Trophoblast cell (in vitro differentiated cells and primary cell): ENCODE results near the gene IFI27.

ENCODE experiments used
- DNase-seq, 2 donors: peaks; one replicate each; pipeline ENCODE4 v3.0.0-alpha.2; 2016
- H2AFZ ChIP-seq: 2 replicates; pipeline ENCODE4 v1.6.1; 2013; ENCODE audit warnings: low read length, moderate library complexity, mild to moderate bottlenecking; ENCODE audit not compliant: insufficient read depth, poor library complexity
- H2AK5ac ChIP-seq: 2 replicates; pipeline ENCODE4 v1.6.1; 2013; ENCODE audit warnings: mild to moderate bottlenecking, low read length
- H2BK120ac ChIP-seq: 2 replicates; pipeline ENCODE4 v1.6.1; 2013; ENCODE audit warnings: low read length, mild to moderate bottlenecking, moderate library complexity; ENCODE audit not compliant: insufficient read depth, poor library complexity
- H2BK12ac ChIP-seq: 2 replicates; pipeline ENCODE4 v1.6.1; 2013; ENCODE audit warnings: mild to moderate bottlenecking, low read length, moderate library complexity
- H2BK5ac ChIP-seq: 2 replicates; pipeline ENCODE4 v1.6.1; 2013; ENCODE audit warnings: low read length, low read depth, moderate library complexity, mild to moderate bottlenecking; ENCODE audit not compliant: poor library complexity
- H3K14ac ChIP-seq: 2 replicates; pipeline ENCODE4 v1.6.1; 2013; ENCODE audit warnings: mild to moderate bottlenecking, low read length
- H3K18ac ChIP-seq: 2 replicates; pipeline ENCODE4 v1.6.1; 2013; ENCODE audit warnings: mild to moderate bottlenecking, low read length
- H3K23ac ChIP-seq: 2 replicates; pipeline ENCODE4 v1.6.1; 2013; ENCODE audit warnings: low read length
- H3K27ac ChIP-seq: 2 replicates; pipeline ENCODE4 v1.5.1; 2013; ENCODE audit warnings: low read depth, mild to moderate bottlenecking, inconsistent platforms, low read length, moderate library complexity
- H3K27me3 ChIP-seq: 2 replicates; pipeline ENCODE4 v1.6.1; 2013; ENCODE audit warnings: inconsistent platforms, mild to moderate bottlenecking, low read length, moderate library complexity; ENCODE audit not compliant: insufficient read depth
- H3K36me3 ChIP-seq, 2 experiments: 1 replicate in 1 of 2; 2 replicates in 1 of 2; pipeline ENCODE4 v1.6.1; 2013; ENCODE audit warnings: low read length in 2 of 2, mild to moderate bottlenecking in 2 of 2, moderate library complexity in 1 of 2; ENCODE audit not compliant: insufficient read depth in 2 of 2, control insufficient read depth in 1 of 2
- H3K4ac ChIP-seq: 2 replicates; pipeline ENCODE4 v1.6.1; 2013; ENCODE audit warnings: low read depth, mild to moderate bottlenecking, low read length, moderate library complexity
- H3K4me1 ChIP-seq, 2 experiments: 1 replicate in 1 of 2; 2 replicates in 1 of 2; pipeline ENCODE4 v1.6.1; 2013; ENCODE audit warnings: low read length in 2 of 2, mild to moderate bottlenecking in 2 of 2, moderate library complexity in 1 of 2; ENCODE audit not compliant: insufficient read depth in 2 of 2, control insufficient read depth in 1 of 2
- H3K4me2 ChIP-seq: 2 replicates; pipeline ENCODE4 v1.6.1; 2013; ENCODE audit warnings: inconsistent platforms, mild to moderate bottlenecking, low read length, moderate library complexity
- H3K4me3 ChIP-seq: 2 replicates; pipeline ENCODE4 v1.5.1; 2013; ENCODE audit warnings: mild to moderate bottlenecking, low read depth, low read length, inconsistent platforms
- H3K79me1 ChIP-seq: one replicate; pipeline ENCODE4 v1.6.1; 2013; ENCODE audit warnings: low read length
- H3K79me2 ChIP-seq: 2 replicates; pipeline ENCODE4 v1.6.1; 2013; ENCODE audit warnings: low read length, mild to moderate bottlenecking; ENCODE audit not compliant: control insufficient read depth, insufficient read depth, poor library complexity
- H3K9ac ChIP-seq: 2 replicates; pipeline ENCODE4 v1.6.1; 2013; ENCODE audit warnings: mild to moderate bottlenecking, low read length
- H3K9me3 ChIP-seq: 2 replicates; pipeline ENCODE4 v1.6.1; 2013; ENCODE audit warnings: low read depth, mild to moderate bottlenecking, control low read depth, inconsistent platforms, low read length; ENCODE audit not compliant: insufficient read depth
- H4K12ac ChIP-seq: 2 replicates; pipeline ENCODE4 v1.6.1; 2013; ENCODE audit warnings: low read depth, mild to moderate bottlenecking, low read length, moderate library complexity
- H4K8ac ChIP-seq: 2 replicates; pipeline ENCODE4 v1.6.1; 2013; ENCODE audit warnings: low read depth, mild to moderate bottlenecking, low read length, moderate library complexity
- H4K91ac ChIP-seq: one replicate; pipeline ENCODE4 v1.6.1; 2013; ENCODE audit warnings: low read depth, mild to moderate bottlenecking, low read length, moderate library complexity
- WGBS: extraction: QIAGEN DNeasy Blood & Tissue Kit; methylation state at CpG from one replicate; pipeline ENCODE4 v1.1.7; 2013; ENCODE audit warnings: missing lambda C conversion rate; ENCODE audit not compliant: insufficient read length, insufficient coverage; ENCODE audit errors: extremely low coverage; 5-methylcytosine and 5-hydroxymethylcytosine counted together

IFI27 gene

GRCh38 chr14:94102768-94103482, 7.6 kb upstream of the IFI27 start:
- Histone ChIP-seq H3K79me2 (no peaks in the 10 kb centered on the region), H3K23ac (no peak overlapping the region), H3K27ac (no peak overlapping the region), H3K4me1 (peaks cover 2 to 6% of the 10 kb centered on the region in 2 experiments), H2BK120ac (no peak overlapping the region), H3K27me3 (no peaks in the 10 kb centered on the region), H3K36me3 (peaks cover 4 to 18% of the 10 kb centered on the region in 2 experiments), H2AK5ac (no peak overlapping the region), H3K4me3 (no peak overlapping the region), H3K4ac (no peak overlapping the region), H4K12ac (no peak overlapping the region), H3K4me2 (no peak overlapping the region), H4K91ac (no peak overlapping the region), H2AFZ (no peak overlapping the region), H4K8ac (no peak overlapping the region), H3K79me1 (no peaks in the 10 kb centered on the region), H3K9me3 (peaks cover 1% of the 10 kb centered on the region), H3K9ac (no peak overlapping the region), H3K18ac (no peak overlapping the region), H2BK12ac (no peak overlapping the region), H2BK5ac (no peak overlapping the region), H3K14ac (no peak overlapping the region)
- no peak for DNase-seq
- WGBS, result no CpG with 5 or more reads among the region's 8 CpGs

- Histone ChIP-seq H4K91ac (no peak overlapping the region), H4K8ac (no peak overlapping the region), H2AK5ac (no peak overlapping the region), H3K4ac (no peak overlapping the region), H3K14ac (no peak overlapping the region), H3K23ac (no peak overlapping the region), H3K4me2 (no peak overlapping the region), H3K27ac (no peak overlapping the region), H2BK5ac (no peak overlapping the region), H3K18ac (no peak overlapping the region), H4K12ac (no peak overlapping the region), H3K9me3 (peaks cover 1% of the 10 kb centered on the region), H3K4me3 (no peak overlapping the region), H3K36me3 (peaks cover 2 to 11% of the 10 kb centered on the region in 2 experiments), H2AFZ (no peak overlapping the region), H2BK120ac (no peak overlapping the region), H2BK12ac (no peak overlapping the region), H3K79me1 (no peaks in the 10 kb centered on the region), H3K4me1 (peaks cover 2 to 6% of the 10 kb centered on the region in 2 experiments), H3K27me3 (no peaks in the 10 kb centered on the region), H3K79me2 (no peaks in the 10 kb centered on the region), H3K9ac (no peak overlapping the region)
- DNase-seq, result no peak
- WGBS, result no CpG with 5 or more reads among the region's 7 CpGs
Observed at GRCh38 chr14:94103554-94104150, 6.9 kb upstream of the IFI27 start.

- Histone ChIP-seq H4K91ac (no peak overlapping the region), H3K9me3 (peaks cover 1% of the 10 kb centered on the region), H3K79me2 (no peaks in the 10 kb centered on the region)
Observed at GRCh38 chr14:94104731-94105130, 5.8 kb upstream of the IFI27 start.

GRCh38 chr14:94109915-94110250, 653 bp upstream of the IFI27 start:
- Histone ChIP-seq H4K8ac (no peak overlapping the region), H2BK12ac (no peak overlapping the region), H3K27ac (no peak overlapping the region), H3K79me1 (no peaks in the 10 kb centered on the region), H3K4me2 (no peak overlapping the region), H3K4me3 (no peak overlapping the region), H4K91ac (no peak overlapping the region), H3K36me3 (peaks cover 0 to 2% of the 10 kb centered on the region in 2 experiments), H2AK5ac (no peak overlapping the region), H3K79me2 (no peaks in the 10 kb centered on the region), H4K12ac (no peak overlapping the region), H3K9me3 (no peaks in the 10 kb centered on the region), H3K4me1 (no peaks in the 10 kb centered on the region), H2BK5ac (no peak overlapping the region), H3K9ac (no peak overlapping the region), H3K27me3 (no peaks in the 10 kb centered on the region), H3K14ac (no peak overlapping the region), H3K18ac (no peak overlapping the region), H3K4ac (no peak overlapping the region), H2AFZ (no peak overlapping the region), H3K23ac (no peak overlapping the region), H2BK120ac (no peak overlapping the region)
- no CpG with 5 or more reads among the region's 2 CpGs for WGBS
- no peak for DNase-seq

More at GRCh38 chr14:94104731-94105130, 5.8 kb upstream of the IFI27 start:
- Histone ChIP-seq H3K36me3 (peaks cover 0 to 8% of the 10 kb centered on the region in 2 experiments), H3K4me3 (no peak overlapping the region), H3K23ac (no peak overlapping the region), H3K18ac (no peak overlapping the region), H2BK120ac (no peak overlapping the region), H3K14ac (no peak overlapping the region), H2AK5ac (no peak overlapping the region), H3K9ac (no peak overlapping the region), H2AFZ (no peak overlapping the region), H2BK12ac (no peak overlapping the region), H3K4me2 (no peak overlapping the region), H3K27ac (no peak overlapping the region), H4K12ac (no peak overlapping the region), H3K4ac (no peak overlapping the region), H3K79me1 (no peaks in the 10 kb centered on the region), H4K8ac (no peak overlapping the region), H3K4me1 (peaks cover 2 to 6% of the 10 kb centered on the region in 2 experiments), H2BK5ac (no peak overlapping the region), H3K27me3 (no peaks in the 10 kb centered on the region)
- DNase-seq, result no peak
- WGBS, result no CpG with 5 or more reads among the region's 10 CpGs
